Measurements from ENCODE around the gene LY6G5C. TPM values are rescaled to one million over a fixed set of nuclear protein-coding genes. Genes with fewer than 3 reads are reported as not detected.

Gene LY6G5C
- total and polyA plus RNA-seq, 9 of the 15 experiments (the other 6 are each of a cell fraction or from before 2014, with no cell fraction given), result 0.10 to 0.67 (median 0.46) TPM; not detected in 4

DNA sequence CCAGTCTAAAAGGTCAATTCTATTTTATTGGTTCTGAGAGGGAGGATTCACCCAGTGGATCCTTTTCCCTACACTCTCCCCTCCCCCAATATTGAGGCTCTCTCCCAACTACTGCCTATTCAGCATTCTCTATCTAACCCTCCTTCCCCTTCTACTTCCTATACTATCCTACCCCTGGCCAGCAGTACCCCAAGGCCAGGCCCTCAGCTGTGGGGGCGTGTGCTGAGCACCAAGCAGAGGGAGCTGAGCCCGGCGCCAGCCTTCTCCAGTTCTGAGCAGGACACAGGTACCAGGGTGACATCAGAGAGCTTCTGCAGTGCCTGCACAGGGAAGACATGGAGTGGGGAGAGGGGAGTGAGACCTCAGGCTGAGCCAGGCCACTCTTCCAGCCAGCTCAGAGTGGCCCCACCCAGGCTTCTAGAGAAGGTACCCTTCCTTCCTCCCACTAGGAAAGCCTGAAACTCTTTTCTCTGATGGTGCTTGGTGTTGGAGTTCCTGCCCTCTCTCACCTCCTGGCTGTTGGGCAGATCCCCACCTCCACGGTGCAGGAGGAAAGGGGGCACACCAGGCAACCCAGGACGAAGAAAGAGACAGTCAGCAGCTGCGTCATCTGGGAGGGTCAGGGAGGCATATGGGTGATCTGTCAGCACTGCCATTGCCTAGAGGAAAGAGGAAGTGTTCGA lies 46.3 kb upstream of the LY6G5C start (continued):
- TF ChIP-seq PHB2 (IDR thresholded peaks at IDR 0.05; ENCODE audit: low read depth) (0 out of 2 replicates have a peak, but pooled peaks have one; percentile 5), ETV5 (CRISPR knock-in tag; IDR thresholded peaks at IDR 0.05; ENCODE audit: low read depth) (no peak), NELFE (IDR thresholded peaks at IDR 0.05; ENCODE audit: insufficient read depth, insufficient read length) (no peak), KDM4B (IDR thresholded peaks at IDR 0.05; ENCODE audit: borderline replicate concordance in 2 of 2, low read depth in 1 of 2) (no peak), TCF3 (CRISPR knock-in tag; IDR thresholded peaks at IDR 0.05) (peak; percentile 44), ZFP30 (CRISPR knock-in tag; IDR thresholded peaks at IDR 0.05; ENCODE audit: borderline replicate concordance) (no peak), PTRF (tag; IDR thresholded peaks at IDR 0.05) (no peak), NFRKB (IDR thresholded peaks at IDR 0.05; ENCODE audit: low read depth) (no peak), CCNT2 (IDR thresholded peaks at IDR 0.05; ENCODE audit: borderline replicate concordance, extremely low read depth, insufficient read length, low read depth, low read length) (no peak), ATF1 (CRISPR knock-in tag; IDR thresholded peaks at IDR 0.05) (no peak), ATF1 (tag; IDR thresholded peaks at IDR 0.05) (peak; percentile 66), CXXC5 (CRISPR knock-in tag; IDR thresholded peaks at IDR 0.05) (peak; percentile 46), RBM34 (IDR thresholded peaks at IDR 0.05; ENCODE audit: borderline replicate concordance, insufficient read depth, low read length) (no peak), SAP30 (IDR thresholded peaks at IDR 0.05; ENCODE audit: borderline replicate concordance, insufficient read depth, low read depth, low read length, poor library complexity, severe bottlenecking) (peak; percentile 48), BDP1 (IDR thresholded peaks at IDR 0.05; ENCODE audit: insufficient read depth, insufficient read length) (no peak), SMARCA5 (IDR thresholded peaks at IDR 0.05) (peak; percentile 52; the same call in 1 of the 2 replicates), BMI1 (IDR thresholded peaks at IDR 0.05; ENCODE audit: low read length) (no peak), JUN (IDR thresholded peaks at IDR 0.05; ENCODE audit: borderline replicate concordance, low read depth, low read length) (no peak), JUN (CRISPR knock-in tag; IDR thresholded peaks at IDR 0.05; ENCODE audit: borderline replicate concordance) (no peak)
- TF ChIP-seq, protein P1, sequence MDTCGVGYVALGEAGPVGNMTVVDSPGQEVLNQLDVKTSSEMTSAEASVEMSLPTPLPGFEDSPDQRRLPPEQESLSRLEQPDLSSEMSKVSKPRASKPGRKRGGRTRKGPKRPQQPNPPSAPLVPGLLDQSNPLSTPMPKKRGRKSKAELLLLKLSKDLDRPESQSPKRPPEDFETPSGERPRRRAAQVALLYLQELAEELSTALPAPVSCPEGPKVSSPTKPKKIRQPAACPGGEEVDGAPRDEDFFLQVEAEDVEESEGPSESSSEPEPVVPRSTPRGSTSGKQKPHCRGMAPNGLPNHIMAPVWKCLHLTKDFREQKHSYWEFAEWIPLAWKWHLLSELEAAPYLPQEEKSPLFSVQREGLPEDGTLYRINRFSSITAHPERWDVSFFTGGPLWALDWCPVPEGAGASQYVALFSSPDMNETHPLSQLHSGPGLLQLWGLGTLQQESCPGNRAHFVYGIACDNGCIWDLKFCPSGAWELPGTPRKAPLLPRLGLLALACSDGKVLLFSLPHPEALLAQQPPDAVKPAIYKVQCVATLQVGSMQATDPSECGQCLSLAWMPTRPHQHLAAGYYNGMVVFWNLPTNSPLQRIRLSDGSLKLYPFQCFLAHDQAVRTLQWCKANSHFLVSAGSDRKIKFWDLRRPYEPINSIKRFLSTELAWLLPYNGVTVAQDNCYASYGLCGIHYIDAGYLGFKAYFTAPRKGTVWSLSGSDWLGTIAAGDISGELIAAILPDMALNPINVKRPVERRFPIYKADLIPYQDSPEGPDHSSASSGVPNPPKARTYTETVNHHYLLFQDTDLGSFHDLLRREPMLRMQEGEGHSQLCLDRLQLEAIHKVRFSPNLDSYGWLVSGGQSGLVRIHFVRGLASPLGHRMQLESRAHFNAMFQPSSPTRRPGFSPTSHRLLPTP (IDR thresholded peaks at IDR 0.05; ENCODE audit: borderline replicate concordance, extremely low read depth, insufficient read length), result no peak
- TF ChIP-seq, protein P2, sequence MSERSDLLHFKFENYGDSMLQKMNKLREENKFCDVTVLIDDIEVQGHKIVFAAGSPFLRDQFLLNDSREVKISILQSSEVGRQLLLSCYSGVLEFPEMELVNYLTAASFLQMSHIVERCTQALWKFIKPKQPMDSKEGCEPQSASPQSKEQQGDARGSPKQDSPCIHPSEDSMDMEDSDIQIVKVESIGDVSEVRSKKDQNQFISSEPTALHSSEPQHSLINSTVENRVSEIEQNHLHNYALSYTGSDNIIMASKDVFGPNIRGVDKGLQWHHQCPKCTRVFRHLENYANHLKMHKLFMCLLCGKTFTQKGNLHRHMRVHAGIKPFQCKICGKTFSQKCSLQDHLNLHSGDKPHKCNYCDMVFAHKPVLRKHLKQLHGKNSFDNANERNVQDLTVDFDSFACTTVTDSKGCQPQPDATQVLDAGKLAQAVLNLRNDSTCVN (CRISPR knock-in tag; IDR thresholded peaks at IDR 0.05), result no peak
- TF ChIP-seq, protein P3, sequence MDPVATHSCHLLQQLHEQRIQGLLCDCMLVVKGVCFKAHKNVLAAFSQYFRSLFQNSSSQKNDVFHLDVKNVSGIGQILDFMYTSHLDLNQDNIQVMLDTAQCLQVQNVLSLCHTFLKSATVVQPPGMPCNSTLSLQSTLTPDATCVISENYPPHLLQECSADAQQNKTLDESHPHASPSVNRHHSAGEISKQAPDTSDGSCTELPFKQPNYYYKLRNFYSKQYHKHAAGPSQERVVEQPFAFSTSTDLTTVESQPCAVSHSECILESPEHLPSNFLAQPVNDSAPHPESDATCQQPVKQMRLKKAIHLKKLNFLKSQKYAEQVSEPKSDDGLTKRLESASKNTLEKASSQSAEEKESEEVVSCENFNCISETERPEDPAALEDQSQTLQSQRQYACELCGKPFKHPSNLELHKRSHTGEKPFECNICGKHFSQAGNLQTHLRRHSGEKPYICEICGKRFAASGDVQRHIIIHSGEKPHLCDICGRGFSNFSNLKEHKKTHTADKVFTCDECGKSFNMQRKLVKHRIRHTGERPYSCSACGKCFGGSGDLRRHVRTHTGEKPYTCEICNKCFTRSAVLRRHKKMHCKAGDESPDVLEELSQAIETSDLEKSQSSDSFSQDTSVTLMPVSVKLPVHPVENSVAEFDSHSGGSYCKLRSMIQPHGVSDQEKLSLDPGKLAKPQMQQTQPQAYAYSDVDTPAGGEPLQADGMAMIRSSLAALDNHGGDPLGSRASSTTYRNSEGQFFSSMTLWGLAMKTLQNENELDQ (CRISPR knock-in tag; IDR thresholded peaks at IDR 0.05; ENCODE audit: borderline replicate concordance), result no peak
